GM19023 (cell line): Measurements from ENCODE around the gene COMMD9.

ENCODE experiments used
- ATAC-seq: cut with Tn5 transposase; IDR thresholded peaks from one replicate; pipeline ENCODE4 v1.9.1; 2021; ENCODE audit warnings: mild to moderate bottlenecking, moderate library complexity; ENCODE audit not compliant: unreplicated experiment

Gene COMMD9

DNA sequence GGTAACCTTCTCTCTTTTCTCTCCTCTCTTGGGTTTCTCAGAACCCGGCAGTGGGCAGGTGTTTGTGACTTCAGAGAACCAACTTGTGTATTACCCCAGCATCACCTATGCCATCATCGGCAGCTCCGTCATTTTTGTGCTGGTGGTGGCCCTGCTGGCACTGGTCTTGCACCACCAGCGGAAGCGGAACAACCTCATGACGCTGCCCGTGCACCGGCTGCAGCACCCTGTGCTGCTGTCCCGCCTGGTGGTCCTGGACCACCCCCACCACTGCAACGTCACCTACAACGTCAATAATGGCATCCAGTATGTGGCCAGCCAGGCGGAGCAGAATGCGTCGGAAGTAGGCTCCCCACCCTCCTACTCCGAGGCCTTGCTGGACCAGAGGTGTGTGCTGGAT is 62.2 kb downstream of the COMMD9 start:
- no peak for ATAC-seq

DNA sequence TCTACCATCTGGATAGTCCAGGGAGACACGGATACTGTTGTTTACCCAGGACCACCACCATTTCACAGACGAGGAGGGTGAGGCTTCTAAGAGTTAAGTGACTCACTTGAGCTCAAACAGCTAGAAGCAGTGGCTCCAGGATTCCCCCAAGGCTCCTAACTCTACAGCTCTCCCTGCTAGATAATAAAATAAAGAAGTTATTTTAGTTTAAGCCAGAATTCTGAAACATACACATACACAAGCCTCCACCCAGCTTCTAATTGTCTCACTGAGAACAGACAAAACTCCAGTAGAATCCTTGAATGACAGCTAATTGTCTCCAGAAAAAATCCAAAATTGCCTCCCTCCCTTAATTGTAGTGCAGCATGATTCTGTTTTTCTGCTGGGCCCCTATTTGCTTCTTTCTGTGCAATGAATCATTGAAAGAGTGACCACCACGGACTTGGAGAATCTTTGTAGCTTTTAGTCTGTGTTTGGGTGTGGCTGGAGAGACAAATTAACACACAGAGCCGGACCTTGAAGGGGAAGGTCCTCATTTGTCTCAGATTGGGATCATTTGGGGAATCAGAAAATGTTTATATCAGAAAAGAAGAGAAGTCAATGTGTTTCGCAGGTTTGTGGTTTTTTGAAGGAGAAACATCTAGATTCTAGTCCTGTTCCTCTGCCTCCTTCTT is 64.9 kb downstream of the COMMD9 start:
- no peak for ATAC-seq

DNA sequence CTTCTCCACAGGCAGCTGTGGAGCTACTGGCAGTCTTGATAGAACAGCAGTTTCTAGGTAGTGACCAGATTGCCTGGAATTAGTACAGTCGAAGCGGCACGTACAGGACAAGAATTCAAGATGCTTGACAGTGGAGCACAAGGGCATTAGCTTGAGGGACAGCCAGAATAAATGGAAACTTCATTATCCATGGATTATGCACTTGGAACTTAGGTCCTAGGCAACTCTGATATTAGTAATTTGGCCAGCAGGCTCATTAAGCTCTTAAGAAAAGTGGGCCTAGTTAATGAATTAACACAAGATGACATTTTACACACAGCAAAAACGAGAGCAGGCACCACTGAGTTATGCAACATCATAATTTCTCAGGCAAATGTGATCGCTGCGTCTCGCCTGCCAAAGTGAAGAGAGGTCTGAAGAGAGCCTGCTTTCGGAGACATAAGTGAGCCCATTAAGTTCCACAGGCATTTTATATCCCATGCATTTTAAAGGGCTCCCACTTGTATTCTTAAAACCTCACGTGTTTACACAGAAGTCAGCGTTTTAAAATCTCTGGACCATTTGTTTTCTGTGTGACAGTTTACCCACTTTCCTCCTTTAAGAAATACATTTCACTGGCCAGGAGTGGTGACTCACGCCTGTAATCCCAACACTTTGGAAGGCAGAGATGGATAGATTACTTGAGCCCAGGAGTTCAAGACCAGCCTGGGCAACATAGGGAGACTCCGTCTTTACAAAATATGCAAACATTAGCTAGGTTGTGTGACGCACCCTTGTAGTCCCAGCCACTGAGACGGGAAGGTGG is 66.2 kb downstream of the COMMD9 start:
- ATAC-seq: no peak
